GM12801 (cell line): ENCODE measurements around the gene VGLL3.

ENCODE experiments used
- CTCF ChIP-seq: IDR thresholded peaks from one replicate; pipeline ENCODE4 v1.5.1; 2011; ENCODE audit warnings: control low read depth; ENCODE audit not compliant: insufficient read length; ENCODE audit errors: extremely low read depth

Gene VGLL3

GRCh38 chr3:86961297-86961696 lies 29.7 kb downstream of the VGLL3 start:
- TF ChIP-seq CTCF = no peak

- TF ChIP-seq CTCF = no peak
These were observed 30.4 kb downstream of the VGLL3 start for GRCh38 chr3:86960550-86960949.

GRCh38 chr3:86958534-86958933 lies 32.4 kb downstream of the VGLL3 start:
- TF ChIP-seq CTCF = no peak

DNA sequence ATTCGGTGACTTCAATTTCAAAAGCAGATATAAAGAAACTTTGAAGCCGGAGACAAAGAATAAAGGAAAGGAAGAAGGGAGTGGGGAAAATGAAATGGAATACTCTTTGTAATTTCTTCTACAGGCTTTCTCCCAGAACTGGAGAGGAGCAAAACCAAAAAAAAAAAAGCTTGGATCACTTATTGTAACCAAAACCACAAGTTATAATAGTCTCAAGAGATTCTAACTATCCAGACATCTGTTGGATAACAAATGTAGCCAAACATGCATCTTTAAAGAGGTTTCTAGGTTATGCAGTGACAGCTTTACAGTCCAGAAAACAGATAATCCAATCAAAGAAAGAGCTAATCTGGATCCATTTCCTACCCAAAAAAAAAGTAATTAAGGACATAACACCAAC lies 36.2 kb downstream of the VGLL3 start:
- no peak for TF ChIP-seq CTCF

DNA sequence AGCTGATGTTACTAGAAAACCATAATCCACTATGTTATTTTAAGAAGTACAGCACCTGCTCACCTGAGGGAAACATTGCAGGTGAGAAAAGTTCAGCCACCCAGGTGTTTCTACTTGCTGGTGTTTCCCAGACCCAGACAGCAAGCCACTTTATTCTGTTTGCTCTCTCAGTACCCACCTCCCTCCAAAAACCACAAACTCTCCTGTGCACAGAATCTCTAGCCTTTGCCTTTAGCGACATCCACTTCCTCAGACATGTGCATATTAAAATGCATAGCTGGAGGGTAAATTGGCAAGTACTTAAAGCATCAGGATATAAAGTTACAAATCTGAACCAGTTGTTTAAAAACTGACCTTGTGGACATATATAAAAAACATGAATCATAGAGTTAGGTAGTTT lies 36.7 kb downstream of the VGLL3 start:
- TF ChIP-seq CTCF = no peak

DNA sequence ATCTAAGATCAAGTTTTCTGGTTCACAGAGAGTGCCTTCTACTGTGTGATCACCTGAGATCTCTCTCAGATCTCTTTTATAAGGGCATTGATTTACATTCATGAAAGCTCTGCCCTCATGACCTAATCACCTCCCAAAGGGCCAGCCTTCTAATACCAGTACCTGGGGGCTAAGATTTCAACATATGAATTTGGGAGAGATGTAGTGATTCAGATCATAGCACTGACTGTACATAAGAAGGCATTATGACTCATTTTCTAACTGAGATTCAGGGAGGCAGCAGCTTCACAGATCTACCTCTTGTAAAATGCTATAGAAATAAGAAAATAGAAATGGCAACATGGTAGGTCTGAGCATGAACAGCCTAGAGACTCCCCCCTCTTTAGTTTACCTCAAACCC lies 39.6 kb downstream of the VGLL3 start:
- TF ChIP-seq CTCF = no peak

DNA sequence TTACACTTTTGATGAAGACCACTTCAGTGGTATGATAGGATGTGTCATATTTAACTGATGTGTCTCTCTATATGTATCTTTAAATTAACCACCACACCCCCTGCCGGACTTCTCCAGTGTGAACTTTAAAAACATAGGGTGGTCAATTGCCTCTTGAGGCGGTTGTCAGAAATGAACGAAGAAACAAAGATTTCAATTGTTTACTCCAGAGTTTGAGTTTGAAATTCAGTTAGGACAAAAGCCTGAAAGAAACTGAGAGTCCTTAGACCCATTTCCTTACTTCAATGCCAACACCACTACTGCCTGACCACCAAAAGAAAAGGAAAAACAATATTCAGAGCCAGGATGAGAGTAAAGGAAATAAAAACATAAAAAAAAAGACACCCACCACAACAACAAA lies 40.2 kb downstream of the VGLL3 start:
- no peak for TF ChIP-seq CTCF

DNA sequence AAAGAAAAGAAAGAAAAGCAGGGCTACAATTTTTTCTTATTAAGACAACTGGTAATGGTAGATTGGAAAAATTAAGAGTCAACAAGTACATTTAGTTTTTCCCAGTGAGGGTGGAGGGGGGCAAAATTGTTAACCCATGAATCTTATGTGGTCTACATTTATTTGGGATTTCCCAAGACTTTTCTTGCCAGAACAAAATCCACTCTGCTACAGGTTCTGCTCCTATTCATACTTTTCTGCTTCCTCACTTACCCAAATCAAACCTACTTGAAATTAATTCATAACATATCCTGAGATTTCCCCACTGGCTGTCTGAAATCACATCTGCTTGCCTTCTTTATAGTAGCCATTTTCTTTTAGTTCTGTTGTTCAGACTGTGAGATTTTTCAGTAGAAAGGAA lies 41.1 kb downstream of the VGLL3 start:
- TF ChIP-seq CTCF = no peak
